Hepatocyte (in vitro differentiated cells): ENCODE measurements around the gene EPAS1. TPM values are rescaled to one million over a fixed set of nuclear protein-coding genes. Genes with fewer than 3 reads are reported as not detected.

Experiments
- DNase-seq: peaks from one replicate; pipeline ENCODE4 v3.0.0-alpha.2; 2016; ENCODE audit warnings: low spot score
- H2AFZ ChIP-seq: fragments of 200-600 bp; sonication (generic); 2 replicates; pipeline ENCODE4 v1.6.0; 2016; ENCODE audit warnings: antibody characterized with exemption, mild to moderate bottlenecking
- H3K27ac ChIP-seq: fragments of 200-600 bp; sonication (generic); 2 replicates; pipeline ENCODE4 v1.5.1; 2016; ENCODE audit warnings: mild to moderate bottlenecking
- H3K27me3 ChIP-seq: fragments of 200-600 bp; sonication (generic); 2 replicates; pipeline ENCODE4 v1.6.1; 2016
- H3K36me3 ChIP-seq: fragments of 200-600 bp; sonication (generic); replicated peaks from 2 replicates; pipeline ENCODE4 v1.5.1; 2016; ENCODE audit warnings: low read depth; ENCODE audit not compliant: insufficient read depth
- H3K4me1 ChIP-seq: fragments of 200-600 bp; sonication (generic); 2 replicates; pipeline ENCODE4 v1.5.1; 2016; ENCODE audit warnings: mild to moderate bottlenecking, moderate library complexity; ENCODE audit not compliant: insufficient read depth
- H3K4me2 ChIP-seq: fragments of 200-600 bp; sonication (generic); 2 replicates; pipeline ENCODE4 v1.6.0; 2016
- H3K4me3 ChIP-seq: fragments of 200-600 bp; sonication (generic); 2 replicates; pipeline ENCODE4 v1.5.1; 2016; ENCODE audit warnings: mild to moderate bottlenecking
- H3K79me2 ChIP-seq: fragments of 200-600 bp; sonication (generic); 2 replicates; pipeline ENCODE4 v1.6.0; 2017; ENCODE audit warnings: mild to moderate bottlenecking
- H3K9me2 ChIP-seq: fragments of 200-600 bp; sonication (generic); replicated peaks from 2 replicates; pipeline ENCODE4 v1.6.0; 2017; ENCODE audit warnings: mild to moderate bottlenecking; ENCODE audit not compliant: insufficient read depth
- H3K9me3 ChIP-seq: fragments of 200-600 bp; sonication (generic); 2 replicates; pipeline ENCODE4 v1.5.1; 2016; ENCODE audit warnings: low read depth, mild to moderate bottlenecking
- H4K20me1 ChIP-seq: fragments of 200-600 bp; sonication (generic); 2 replicates; pipeline ENCODE4 v1.6.0; 2016; ENCODE audit warnings: mild to moderate bottlenecking; ENCODE audit not compliant: insufficient read depth, poor library complexity, severe bottlenecking
- CTCF ChIP-seq: fragments of 200-600 bp; sonication (generic); IDR thresholded peaks from 2 replicates; pipeline ENCODE4 v1.5.1; 2016; ENCODE audit warnings: antibody characterized with exemption, mild to moderate bottlenecking; ENCODE audit not compliant: poor library complexity
- EZH2 ChIP-seq: fragments of 200-600 bp; sonication (generic); IDR thresholded peaks from 2 replicates; pipeline ENCODE4 v1.6.1; 2016; ENCODE audit warnings: antibody characterized with exemption, mild to moderate bottlenecking, borderline replicate concordance
- EZH2phosphoT487 ChIP-seq: fragments of 200-600 bp; sonication (generic); IDR thresholded peaks from one replicate; pipeline ENCODE4 v1.6.1; 2018; ENCODE audit warnings: antibody characterized with exemption, mild to moderate bottlenecking, low read depth, moderate library complexity; ENCODE audit not compliant: unreplicated experiment, severe bottlenecking
- WGBS: methylation state at CpG from one replicate; pipeline ENCODE4 v1.1.6; 2016; ENCODE audit warnings: low lambda C conversion rate; ENCODE audit errors: missing lambda C conversion rate; 5-methylcytosine and 5-hydroxymethylcytosine counted together
- polyA plus RNA-seq: library from polyadenylated mRNA; unstranded; fragments of >200 nt; fragmentation: Nextera tagmentation; extraction: Ambion mirVana; gene quantifications from 2 replicates; pipeline ENCODE4 v1.2.1, GENCODE V29; 2016
- total RNA-seq: library from RNA; depleted of rRNA; stranded (reverse); fragments of >200 nt; gene quantifications from 2 replicates; pipeline ENCODE4 v1.2.3, GENCODE V29; 2014

The EPAS1 gene
- total and polyA plus RNA-seq, 2 experiments from 2014 or later: 112 to 115 TPM

- 54% methylated on average over 1 of the region's 1 CpG for WGBS
- TF ChIP-seq EZH2phosphoT487 (no peak), EZH2 (no peak), CTCF (no peak)
- H3K27me3 ChIP-seq: no peaks in the 10 kb centered on the region
- H3K4me2 ChIP-seq: no peak overlapping the region
- H3K27ac ChIP-seq: no peak overlapping the region
- H3K9me3 ChIP-seq: no peaks in the 10 kb centered on the region
- no peaks in the 10 kb centered on the region for H4K20me1 ChIP-seq
- H3K79me2 ChIP-seq: no peaks in the 10 kb centered on the region
- no peaks in the 10 kb centered on the region for H3K4me1 ChIP-seq
- H3K9me2 ChIP-seq: no peaks in the 10 kb centered on the region
- no peaks in the 10 kb centered on the region for H3K36me3 ChIP-seq
- no peak overlapping the region for H2AFZ ChIP-seq
- H3K4me3 ChIP-seq: no peak overlapping the region
- no peak for DNase-seq
Measured at GRCh38 chr2:46259777-46260168, 37.4 kb upstream of the EPAS1 start.

- no peak for TF ChIP-seq EZH2
- TF ChIP-seq EZH2phosphoT487: no peak
- no peak for TF ChIP-seq CTCF
- Histone ChIP-seq H3K36me3 (no peaks in the 10 kb centered on the region), H4K20me1 (no peaks in the 10 kb centered on the region), H3K9me3 (no peaks in the 10 kb centered on the region), H2AFZ (no peak overlapping the region), H3K27ac (no peak overlapping the region), H3K79me2 (no peaks in the 10 kb centered on the region), H3K27me3 (no peaks in the 10 kb centered on the region), H3K4me1 (no peaks in the 10 kb centered on the region), H3K4me3 (no peak overlapping the region), H3K9me2 (no peaks in the 10 kb centered on the region), H3K4me2 (no peak overlapping the region)
- DNase-seq: no peak
- WGBS: 86% methylated on average over 4 of the region's 4 CpGs
Measured at GRCh38 chr2:46260305-46260704, 36.9 kb upstream of the EPAS1 start.

- no peak for DNase-seq
- H3K36me3 ChIP-seq: no peaks in the 10 kb centered on the region
- H3K9me3 ChIP-seq: no peaks in the 10 kb centered on the region
- H2AFZ ChIP-seq: no peak overlapping the region
- H3K4me1 ChIP-seq: no peaks in the 10 kb centered on the region
- TF ChIP-seq CTCF (no peak), EZH2 (no peak), EZH2phosphoT487 (no peak)
- no peak overlapping the region for H3K27ac ChIP-seq
- H4K20me1 ChIP-seq: no peaks in the 10 kb centered on the region
- H3K9me2 ChIP-seq: no peaks in the 10 kb centered on the region
- WGBS: 79% methylated on average over 2 of the region's 2 CpGs
- no peaks in the 10 kb centered on the region for H3K79me2 ChIP-seq
- H3K4me3 ChIP-seq: no peak overlapping the region
- H3K4me2 ChIP-seq: no peak overlapping the region
- H3K27me3 ChIP-seq: no peaks in the 10 kb centered on the region
Measured at GRCh38 chr2:46262248-46262938, 34.8 kb upstream of the EPAS1 start.

- H2AFZ ChIP-seq: no peak overlapping the region
- no peaks in the 10 kb centered on the region for H3K27me3 ChIP-seq
- H3K27ac ChIP-seq: no peak overlapping the region
- H3K9me3 ChIP-seq: no peaks in the 10 kb centered on the region
- no peak overlapping the region for H3K4me3 ChIP-seq
- H4K20me1 ChIP-seq: no peaks in the 10 kb centered on the region
- H3K9me2 ChIP-seq: no peaks in the 10 kb centered on the region
- TF ChIP-seq EZH2phosphoT487 (no peak), EZH2 (no peak), CTCF (no peak)
- H3K79me2 ChIP-seq: no peaks in the 10 kb centered on the region
- H3K4me1 ChIP-seq: no peaks in the 10 kb centered on the region
- H3K4me2 ChIP-seq: no peak overlapping the region
- no peak for DNase-seq
- 96% methylated on average over 1 of the region's 1 CpG for WGBS
- H3K36me3 ChIP-seq: no peaks in the 10 kb centered on the region
Measured at GRCh38 chr2:46263347-46263746, 33.9 kb upstream of the EPAS1 start.
